ENCODE measurements around the gene GINS1.
"Not testable (repeated sequence)": the region's sequence is repeated elsewhere in the genome, so short reads cannot be mapped to it uniquely, and the experiment has no call there.

The GINS1 gene

DNA sequence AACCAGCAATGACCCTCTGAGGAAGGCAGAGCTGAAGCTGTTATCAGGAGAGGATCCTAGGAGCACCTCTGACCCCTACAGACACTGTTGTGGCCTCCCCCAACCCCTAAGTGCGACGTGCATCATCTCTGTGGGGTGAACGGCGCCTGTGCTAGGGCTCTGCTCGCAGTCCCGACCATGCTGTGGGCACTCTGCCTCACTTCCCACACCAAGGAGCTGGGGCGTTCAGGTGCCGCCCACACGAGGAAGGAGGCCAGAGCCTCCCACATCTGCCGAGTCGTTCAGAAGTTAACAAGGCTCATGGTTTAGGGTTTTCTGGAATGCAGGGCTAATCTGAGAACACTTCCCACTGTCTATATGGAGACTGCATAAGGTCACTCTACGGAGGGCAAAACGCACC, 62.1 kb downstream of the GINS1 start:
- no peak for TF ChIP-seq ZFX (IDR thresholded peaks at IDR 0.05; ENCODE audit: borderline replicate concordance)
- TF ChIP-seq, protein P1, sequence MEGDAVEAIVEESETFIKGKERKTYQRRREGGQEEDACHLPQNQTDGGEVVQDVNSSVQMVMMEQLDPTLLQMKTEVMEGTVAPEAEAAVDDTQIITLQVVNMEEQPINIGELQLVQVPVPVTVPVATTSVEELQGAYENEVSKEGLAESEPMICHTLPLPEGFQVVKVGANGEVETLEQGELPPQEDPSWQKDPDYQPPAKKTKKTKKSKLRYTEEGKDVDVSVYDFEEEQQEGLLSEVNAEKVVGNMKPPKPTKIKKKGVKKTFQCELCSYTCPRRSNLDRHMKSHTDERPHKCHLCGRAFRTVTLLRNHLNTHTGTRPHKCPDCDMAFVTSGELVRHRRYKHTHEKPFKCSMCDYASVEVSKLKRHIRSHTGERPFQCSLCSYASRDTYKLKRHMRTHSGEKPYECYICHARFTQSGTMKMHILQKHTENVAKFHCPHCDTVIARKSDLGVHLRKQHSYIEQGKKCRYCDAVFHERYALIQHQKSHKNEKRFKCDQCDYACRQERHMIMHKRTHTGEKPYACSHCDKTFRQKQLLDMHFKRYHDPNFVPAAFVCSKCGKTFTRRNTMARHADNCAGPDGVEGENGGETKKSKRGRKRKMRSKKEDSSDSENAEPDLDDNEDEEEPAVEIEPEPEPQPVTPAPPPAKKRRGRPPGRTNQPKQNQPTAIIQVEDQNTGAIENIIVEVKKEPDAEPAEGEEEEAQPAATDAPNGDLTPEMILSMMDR (IDR thresholded peaks at IDR 0.05), result no peak

GRCh38 chr20:25470045-25470444, 62.6 kb downstream of the GINS1 start:
- H3K27ac ChIP-seq, result no peak overlapping the region
- no peak for TF ChIP-seq ZFX (IDR thresholded peaks at IDR 0.05; ENCODE audit: borderline replicate concordance)
- TF ChIP-seq, protein P1 (IDR thresholded peaks at IDR 0.05), result peak; percentile 57

More for the DNA sequence above, 62.1 kb downstream of the GINS1 start:
- H3K27ac ChIP-seq, result no peak overlapping the region

GRCh38 chr20:25471020-25471419, 63.5 kb downstream of the GINS1 start:
- TF ChIP-seq, protein P1 (IDR thresholded peaks at IDR 0.05), result no peak

DNA sequence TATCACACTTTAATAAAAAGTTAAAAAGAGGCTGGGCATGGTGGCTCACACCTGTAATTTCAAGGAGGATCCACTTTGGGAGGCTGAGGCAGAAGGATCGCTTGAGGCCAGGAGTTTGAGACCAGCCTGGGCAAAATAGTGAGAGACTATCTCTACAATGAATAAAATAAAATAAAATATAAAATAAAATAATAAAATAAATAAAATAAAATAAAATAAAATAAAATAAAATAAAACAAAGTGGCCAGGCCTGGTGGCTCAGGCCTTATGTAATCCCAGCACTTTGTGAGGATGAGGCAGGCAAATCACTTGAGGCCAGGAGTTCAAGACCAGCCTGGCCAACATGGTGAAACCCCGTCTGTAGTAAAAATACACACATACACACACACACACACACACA, 65.8 kb downstream of the GINS1 start:
- H3K27ac ChIP-seq, result not testable (repeated sequence)

More at GRCh38 chr20:25471020-25471419, 63.5 kb downstream of the GINS1 start:
- no peak overlapping the region for H3K27ac ChIP-seq

GRCh38 chr20:25476106-25477013, 68.9 kb downstream of the GINS1 start:
- H3K27ac ChIP-seq, result no peak overlapping the region
- no peak for TF ChIP-seq ZFX (IDR thresholded peaks at IDR 0.05; ENCODE audit: borderline replicate concordance)
- TF ChIP-seq, protein P1 (IDR thresholded peaks at IDR 0.05), result no peak

DNA sequence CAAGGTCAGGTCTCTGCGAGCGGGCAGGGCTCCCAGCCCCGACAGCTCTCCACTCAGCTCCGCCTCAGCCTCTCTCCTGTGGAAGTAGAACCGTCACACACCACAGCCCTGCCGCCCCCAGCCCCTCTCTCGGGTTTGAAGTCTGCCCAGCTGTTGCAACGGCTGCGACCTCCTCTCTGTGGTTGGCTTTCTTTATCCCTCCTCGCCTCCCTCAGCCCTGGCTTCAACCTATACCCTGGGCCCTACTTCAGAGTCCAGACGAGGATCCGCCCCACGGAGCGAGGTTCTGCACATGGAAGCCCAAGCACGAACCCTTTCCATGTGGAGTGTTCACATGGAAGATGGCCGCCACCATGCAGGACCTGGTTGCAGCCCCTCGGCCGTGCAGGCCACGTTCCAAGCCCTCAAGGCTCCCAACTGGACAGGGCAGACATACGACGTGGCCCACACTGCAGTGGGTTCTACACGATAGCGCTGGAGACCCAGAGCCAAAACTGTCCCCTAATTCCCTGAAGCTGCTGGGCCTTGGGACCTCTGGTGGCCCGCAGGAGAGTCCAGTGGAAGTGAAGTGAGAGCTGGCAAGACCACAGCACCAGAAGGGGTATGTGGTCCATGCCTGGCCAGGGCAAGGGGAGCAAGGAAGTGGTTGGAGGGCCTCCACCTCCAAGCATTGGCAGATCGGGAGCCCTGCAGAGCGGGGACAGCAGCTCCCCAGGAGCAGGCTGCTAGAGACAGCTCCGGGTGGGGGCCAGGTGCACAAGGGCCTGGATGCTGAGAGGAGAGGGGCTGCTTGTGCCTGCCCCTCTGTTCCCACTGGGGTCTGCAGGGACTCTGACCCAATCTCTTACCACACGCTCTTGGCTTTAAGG, 69.8 kb downstream of the GINS1 start:
- no peak overlapping the region for H3K27ac ChIP-seq
- no peak for TF ChIP-seq ZFX (IDR thresholded peaks at IDR 0.05; ENCODE audit: borderline replicate concordance)
- TF ChIP-seq, protein P1 (IDR thresholded peaks at IDR 0.05), result no peak

GRCh38 chr20:25478889-25479568, 71.6 kb downstream of the GINS1 start:
- H3K27ac ChIP-seq, result no peak overlapping the region
- TF ChIP-seq ZFX (IDR thresholded peaks at IDR 0.05; ENCODE audit: borderline replicate concordance), result no peak
- TF ChIP-seq, protein P1 (IDR thresholded peaks at IDR 0.05), result no peak

Data from 22Rv1 (cell line).